HEK293 (cell line): ENCODE measurements around the gene BLOC1S6.
A peak's percentile ranks its signal among the peaks of the same experiment; 100 is the strongest.

ENCODE experiments used
- CTCF ChIA-PET: fragments of 350-600 bp; formaldehyde crosslinking; extraction: SDS; loops from one replicate; lab custom pipeline; 2021; ENCODE audit warnings: antibody characterized with exemption; lab: Yijun Ruan, JAX
- POLR2A ChIA-PET: fragments of 300-600 bp; formaldehyde crosslinking; extraction: SDS; loops from one replicate; lab custom pipeline; 2020; ENCODE audit warnings: antibody characterized with exemption, inconsistent platforms; lab: Yijun Ruan, JAX
- H3K27ac ChIP-seq: fragments of 200-500 bp; sonication (Bioruptor generic); 2 replicates; pipeline ENCODE4 v1.5.1; 2014; ENCODE audit warnings: low read depth, low read length, control low read depth, inconsistent platforms; ENCODE audit errors: extremely low read depth
- H3K36me3 ChIP-seq, 2 experiments: fragments of 200-500 bp in 1 of 2; sonication (Bioruptor generic) in 1 of 2; 1 replicate in 1 of 2; 2 replicates in 1 of 2; pipeline ENCODE4 v1.5.1; 2014 to 2017; ENCODE audit warnings: inconsistent platforms in 2 of 2, low read length in 2 of 2; ENCODE audit not compliant: control insufficient read depth in 2 of 2, insufficient read depth in 1 of 2
- H3K4me1 ChIP-seq: fragments of 200-500 bp; sonication (Bioruptor generic); 2 replicates; pipeline ENCODE4 v1.5.1; 2014; ENCODE audit warnings: mild to moderate bottlenecking, low read length, inconsistent platforms; ENCODE audit not compliant: control insufficient read depth, insufficient read depth
- H3K4me3 ChIP-seq: 2 replicates; pipeline ENCODE4 v1.5.1; 2011; ENCODE audit warnings: low read depth, mild to moderate bottlenecking, control low read depth, low read length, moderate library complexity
- H3K9me3 ChIP-seq: fragments of 200-500 bp; sonication (Bioruptor generic); 2 replicates; pipeline ENCODE4 v1.5.1; 2014; ENCODE audit warnings: low read depth, low read length, inconsistent platforms; ENCODE audit not compliant: control insufficient read depth, insufficient read depth
- GLIS2 ChIP-seq: fragments of 450-650 bp; formaldehyde crosslinking; IDR thresholded peaks from 2 replicates; pipeline ENCODE4 v1.5.1; 2016; ENCODE audit warnings: missing biosample characterization, missing genetic modification characterization
- KLF1 ChIP-seq: fragments of 450-650 bp; formaldehyde crosslinking; IDR thresholded peaks from 2 replicates; pipeline ENCODE4 v1.5.1; 2016; ENCODE audit warnings: missing biosample characterization, missing genetic modification characterization
- PBX3 ChIP-seq: sonication (generic); formaldehyde crosslinking; IDR thresholded peaks from 2 replicates; pipeline ENCODE4 v1.8.1; 2022; ENCODE audit warnings: mild to moderate bottlenecking, moderate library complexity, missing genetic modification reagents
- SP3 ChIP-seq: fragments of 450-650 bp; formaldehyde crosslinking; IDR thresholded peaks from 2 replicates; pipeline ENCODE4 v1.5.1; 2016; ENCODE audit warnings: missing biosample characterization, missing genetic modification characterization
- ZBTB21 ChIP-seq: fragments of 450-650 bp; formaldehyde crosslinking; IDR thresholded peaks from 2 replicates; pipeline ENCODE4 v1.5.1; 2017; ENCODE audit warnings: missing biosample characterization, missing genetic modification characterization
- ZNF146 ChIP-seq: fragments of 450-650 bp; formaldehyde crosslinking; IDR thresholded peaks from 2 replicates; pipeline ENCODE4 v1.5.1; 2016; ENCODE audit warnings: missing biosample characterization, missing genetic modification characterization
- ZNF169 ChIP-seq: fragments of 450-650 bp; formaldehyde crosslinking; IDR thresholded peaks from 2 replicates; pipeline ENCODE4 v1.5.1; 2016; ENCODE audit warnings: missing biosample characterization, missing genetic modification characterization
- ZNF221 ChIP-seq: fragments of 450-650 bp; formaldehyde crosslinking; IDR thresholded peaks from 2 replicates; pipeline ENCODE4 v1.5.1; 2017; ENCODE audit warnings: missing biosample characterization, missing genetic modification characterization, borderline replicate concordance
- ZNF416 ChIP-seq: fragments of 450-650 bp; formaldehyde crosslinking; IDR thresholded peaks from 2 replicates; pipeline ENCODE4 v1.5.1; 2016; ENCODE audit warnings: missing biosample characterization, missing genetic modification characterization
- ZNF449 ChIP-seq: fragments of 450-650 bp; formaldehyde crosslinking; IDR thresholded peaks from 2 replicates; pipeline ENCODE4 v1.5.1; 2017; ENCODE audit warnings: missing biosample characterization, mild to moderate bottlenecking, missing genetic modification characterization, moderate library complexity
- ZNF596 ChIP-seq: fragments of 450-650 bp; IDR thresholded peaks from 2 replicates; pipeline ENCODE4 v1.5.0; 2018; ENCODE audit warnings: missing biosample characterization, mild to moderate bottlenecking, missing genetic modification characterization, moderate library complexity
- ZNF621 ChIP-seq: fragments of 450-650 bp; formaldehyde crosslinking; IDR thresholded peaks from 2 replicates; pipeline ENCODE4 v1.5.1; 2017; ENCODE audit warnings: missing biosample characterization, missing genetic modification characterization
- ZNF677 ChIP-seq: fragments of 450-650 bp; IDR thresholded peaks from 2 replicates; pipeline ENCODE4 v1.5.0; 2018; ENCODE audit warnings: missing biosample characterization, mild to moderate bottlenecking, missing genetic modification characterization, moderate library complexity
- ZSCAN4 ChIP-seq: fragments of 450-650 bp; formaldehyde crosslinking; IDR thresholded peaks from 2 replicates; pipeline ENCODE4 v1.5.1; 2017; ENCODE audit warnings: missing biosample characterization, missing genetic modification characterization
- TF ChIP-seq, protein P1 (sequence below): fragments of 450-650 bp; formaldehyde crosslinking; IDR thresholded peaks from 2 replicates; pipeline ENCODE4; 2016; ENCODE audit warnings: missing biosample characterization, missing genetic modification characterization

The BLOC1S6 gene

GRCh38 chr15:45543051-45543450 is 44.1 kb upstream of the BLOC1S6 start:
- H3K27ac ChIP-seq: no peak overlapping the region
- no peaks in the 10 kb centered on the region for H3K9me3 ChIP-seq
- no peak for TF ChIP-seq SP3 (tag by site-specific recombination)
- TF ChIP-seq ZNF621 (tag by site-specific recombination): no peak
- no peak for TF ChIP-seq PBX3
- TF ChIP-seq ZNF221 (tag by site-specific recombination): no peak
- TF ChIP-seq ZSCAN4 (tag by site-specific recombination): no peak
- no peak for TF ChIP-seq ZNF169 (tag by site-specific recombination)
- TF ChIP-seq, protein P1, sequence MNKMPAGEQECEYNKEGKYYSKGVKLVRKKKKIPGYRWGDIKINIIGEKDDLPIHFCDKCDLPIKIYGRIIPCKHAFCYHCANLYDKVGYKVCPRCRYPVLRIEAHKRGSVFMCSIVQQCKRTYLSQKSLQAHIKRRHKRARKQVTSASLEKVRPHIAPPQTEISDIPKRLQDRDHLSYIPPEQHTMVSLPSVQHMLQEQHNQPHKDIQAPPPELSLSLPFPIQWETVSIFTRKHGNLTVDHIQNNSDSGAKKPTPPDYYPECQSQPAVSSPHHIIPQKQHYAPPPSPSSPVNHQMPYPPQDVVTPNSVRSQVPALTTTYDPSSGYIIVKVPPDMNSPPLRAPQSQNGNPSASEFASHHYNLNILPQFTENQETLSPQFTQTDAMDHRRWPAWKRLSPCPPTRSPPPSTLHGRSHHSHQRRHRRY (tag by site-specific recombination): no peak
- no peak for TF ChIP-seq KLF1
- TF ChIP-seq ZBTB21 (tag by site-specific recombination): no peak
- no peak for TF ChIP-seq GLIS2
- no peak for TF ChIP-seq ZNF416
- TF ChIP-seq ZNF677 (tag by site-specific recombination): no peak
- POLR2A ChIA-PET: no interaction called here
- H3K4me1 ChIP-seq: no peaks in the 10 kb centered on the region
- no peak overlapping the region for H3K4me3 ChIP-seq
- no peaks in the 10 kb centered on the region for H3K36me3 ChIP-seq
- CTCF ChIA-PET: no interaction called here

DNA sequence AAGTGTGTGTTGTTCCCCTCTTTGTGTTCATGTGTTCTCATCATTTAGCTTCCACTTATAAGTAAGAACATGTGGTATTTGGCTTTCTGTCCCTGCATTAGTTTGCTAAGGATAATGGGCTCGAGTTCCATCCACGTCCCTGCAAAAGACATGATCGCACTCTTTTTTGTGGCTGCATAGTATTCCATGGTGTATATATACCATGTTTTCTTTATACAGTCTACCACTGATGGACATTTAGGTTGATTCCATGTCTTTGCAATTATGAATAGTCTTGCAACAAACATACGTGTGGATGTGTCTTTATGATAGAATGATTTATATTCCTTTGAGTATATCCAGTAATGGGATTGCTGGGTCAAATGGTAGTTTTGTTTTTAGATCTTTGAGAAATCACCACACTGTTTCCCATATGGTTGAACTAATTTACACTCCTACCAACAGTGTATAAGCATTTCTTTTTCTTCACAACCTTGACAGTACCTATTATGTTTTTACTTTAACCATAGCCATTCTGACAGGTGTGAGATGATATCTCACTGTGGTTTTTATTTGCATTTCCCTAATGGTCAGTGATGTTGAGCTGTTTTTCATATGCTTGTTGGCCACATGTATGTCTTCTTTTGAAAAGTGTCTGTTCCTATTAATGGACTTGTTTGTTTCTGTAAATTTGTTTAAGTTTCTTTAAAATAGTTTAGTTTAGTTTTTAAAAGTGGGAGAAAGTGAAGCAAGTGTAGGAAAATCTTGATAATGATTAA is 42.7 kb upstream of the BLOC1S6 start:
- H3K36me3 ChIP-seq: no peaks in the 10 kb centered on the region
- H3K4me3 ChIP-seq: no peak overlapping the region

GRCh38 chr15:45546789-45547188 is 40.4 kb upstream of the BLOC1S6 start:
- no peaks in the 10 kb centered on the region for H3K9me3 ChIP-seq
- ChIA-PET CTCF (no interaction called here), POLR2A (no interaction called here)
- no peak overlapping the region for H3K4me3 ChIP-seq
- no peak for TF ChIP-seq ZNF449
- no peak overlapping the region for H3K27ac ChIP-seq
- H3K4me1 ChIP-seq: no peaks in the 10 kb centered on the region
- no peaks in the 10 kb centered on the region for H3K36me3 ChIP-seq

More for the DNA sequence above, 42.7 kb upstream of the BLOC1S6 start:
- POLR2A ChIA-PET: no interaction called here
- no peak for TF ChIP-seq ZNF596 (tag by site-specific recombination)
- peak; percentile 64; the same call in 1 of the 2 replicates for TF ChIP-seq ZNF146 (tag by site-specific recombination)
- no peaks in the 10 kb centered on the region for H3K4me1 ChIP-seq
- no peaks in the 10 kb centered on the region for H3K9me3 ChIP-seq
- no peak overlapping the region for H3K27ac ChIP-seq
- CTCF ChIA-PET: no interaction called here
